Hematopoietic multipotent progenitor cell (in vitro differentiated cells): Measurements from ENCODE around the gene SLC24A1. TPM values are rescaled to one million over a fixed set of nuclear protein-coding genes. Genes with fewer than 3 reads are reported as not detected.

Experiments
- DNase-seq, 3 donors: peaks; one replicate each; pipeline ENCODE4 v3.0.0-alpha.2; 2011 to 2015; ENCODE audit warnings: low read depth in 2 of 3, low spot score in 2 of 3
- total RNA-seq: library from RNA; depleted of rRNA; stranded (reverse); fragments of >200 nt; gene quantifications from one replicate; pipeline ENCODE4 v1.2.3, GENCODE V29; 2012

SLC24A1 gene
- total RNA-seq, 1 donor: 11.6 TPM

DNA sequence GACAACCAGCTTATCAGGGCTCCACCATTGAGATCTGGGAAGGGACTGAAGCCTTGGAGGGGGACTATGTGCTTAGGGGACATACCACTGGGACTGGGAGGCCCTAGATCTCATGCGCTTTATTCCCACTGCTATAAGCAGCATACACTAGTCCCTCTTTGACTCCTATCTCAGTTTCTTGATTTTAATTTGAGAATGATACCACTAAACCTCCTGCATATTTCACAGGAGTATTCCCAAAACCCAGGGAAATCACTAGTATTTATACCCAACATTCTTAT is 29.2 kb downstream of the SLC24A1 start:
- DNase-seq: no peak

DNA sequence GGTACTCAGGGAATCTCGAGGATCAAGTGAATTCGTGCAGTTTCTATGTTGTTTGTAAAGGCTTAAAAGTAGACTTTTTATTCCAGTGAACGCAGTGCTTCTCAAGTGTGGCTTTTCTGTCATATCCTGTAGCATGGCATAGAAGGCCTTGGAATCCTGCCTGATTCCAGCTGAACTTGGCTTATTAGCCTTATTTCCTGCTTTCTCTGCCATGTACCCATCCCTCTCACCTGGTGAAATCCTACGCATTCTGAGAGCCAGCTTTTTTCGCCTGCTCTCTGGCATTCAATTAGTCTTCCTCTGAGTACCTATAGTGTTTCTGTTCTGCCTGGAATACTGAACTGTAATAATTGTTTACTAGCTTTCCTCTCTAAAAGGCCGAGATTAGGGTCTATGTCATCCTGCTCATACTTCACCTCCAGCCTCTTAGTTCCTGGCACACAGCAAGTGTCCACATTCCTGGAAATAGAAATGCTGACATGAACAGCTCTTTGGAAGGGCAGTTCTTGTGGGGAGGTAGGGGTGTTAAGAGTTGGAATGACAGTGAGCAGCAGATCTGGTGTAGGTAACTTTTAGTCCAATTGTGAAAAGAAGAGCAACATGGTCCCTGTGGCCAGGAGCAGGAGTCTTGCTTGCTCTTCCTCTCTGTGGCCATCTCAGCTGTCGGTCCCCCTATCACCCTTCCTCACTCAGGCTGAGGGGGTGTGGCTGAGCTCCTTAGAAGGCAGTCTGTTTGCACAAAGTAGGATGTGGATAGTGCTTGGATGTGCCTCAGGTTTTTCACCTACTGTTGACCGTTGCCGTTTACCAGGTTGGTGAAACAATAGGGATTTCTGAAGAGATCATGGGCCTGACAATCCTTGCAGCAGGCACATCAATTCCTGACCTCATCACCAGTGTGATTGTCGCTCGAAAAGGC is 30.4 kb downstream of the SLC24A1 start:
- DNase-seq: no peak

DNA sequence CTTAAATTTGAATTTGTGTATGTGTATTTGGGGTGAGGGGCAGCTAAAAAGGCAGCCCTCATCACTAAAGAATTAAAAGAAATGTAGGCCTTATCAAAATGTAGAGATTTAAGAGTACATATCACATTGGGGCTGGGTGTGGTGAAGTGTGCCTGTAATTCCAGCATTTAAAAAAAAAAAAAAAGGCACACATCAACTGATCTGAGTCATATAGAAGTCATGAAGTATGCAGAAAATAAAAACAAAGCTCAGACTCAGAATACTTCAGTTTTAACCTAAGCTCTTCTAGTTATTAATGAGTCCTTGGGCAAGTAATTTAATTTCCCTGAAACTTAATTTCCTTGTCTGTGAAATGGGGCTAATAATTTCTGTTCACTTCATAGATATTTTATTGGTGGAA is 31.6 kb downstream of the SLC24A1 start:
- no peak for DNase-seq

DNA sequence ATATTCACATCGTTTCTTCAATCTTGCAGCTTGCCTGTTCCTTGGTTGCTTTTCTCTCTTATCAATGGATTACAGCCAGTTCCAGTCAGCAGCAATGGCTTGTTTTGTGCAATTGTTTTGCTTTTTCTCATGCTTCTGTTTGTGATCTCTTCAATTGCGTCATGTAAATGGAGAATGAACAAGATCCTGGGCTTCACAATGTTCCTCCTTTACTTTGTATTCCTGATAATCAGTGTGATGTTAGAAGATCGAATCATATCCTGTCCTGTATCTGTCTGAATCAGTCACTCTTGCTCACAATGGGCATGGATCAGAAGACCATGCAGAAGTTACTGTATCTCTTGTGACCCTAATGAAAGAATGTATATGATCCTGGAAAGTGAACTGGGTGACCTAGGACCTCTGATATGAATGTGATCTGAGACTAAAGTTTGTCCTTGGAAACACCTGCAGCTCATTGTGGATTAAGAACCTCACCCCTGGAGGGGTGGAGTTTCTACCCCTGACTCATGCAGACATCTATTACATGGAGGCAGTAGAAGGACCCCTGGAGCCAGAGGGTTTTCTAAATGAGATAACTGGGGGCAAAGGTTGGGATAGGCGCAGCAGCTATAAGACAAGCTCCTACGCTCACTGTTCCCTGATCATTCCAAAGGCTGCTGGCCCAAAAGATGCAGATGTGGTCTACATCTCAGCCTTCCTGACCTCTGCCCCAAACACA is 32.2 kb downstream of the SLC24A1 start:
- DNase-seq: no peak

DNA sequence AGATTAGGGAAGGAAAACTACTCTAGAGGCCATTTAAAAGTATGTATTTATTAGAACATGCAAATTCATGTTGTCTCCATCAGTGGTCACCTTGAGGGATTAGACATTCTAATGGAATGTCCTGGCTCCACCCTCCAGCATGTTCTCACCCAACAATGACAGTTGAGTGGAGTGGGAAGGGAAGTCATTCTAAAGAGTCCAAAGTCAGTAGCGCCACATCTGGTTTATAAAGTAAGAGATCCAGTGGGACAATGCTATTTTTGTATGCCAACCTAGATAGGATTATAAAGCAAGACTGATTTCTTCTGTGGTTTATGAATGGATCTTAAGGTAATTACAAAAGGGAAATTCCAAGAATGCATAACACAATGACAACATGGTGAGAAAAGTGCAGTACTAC is 33.3 kb downstream of the SLC24A1 start:
- no peak for DNase-seq

DNA sequence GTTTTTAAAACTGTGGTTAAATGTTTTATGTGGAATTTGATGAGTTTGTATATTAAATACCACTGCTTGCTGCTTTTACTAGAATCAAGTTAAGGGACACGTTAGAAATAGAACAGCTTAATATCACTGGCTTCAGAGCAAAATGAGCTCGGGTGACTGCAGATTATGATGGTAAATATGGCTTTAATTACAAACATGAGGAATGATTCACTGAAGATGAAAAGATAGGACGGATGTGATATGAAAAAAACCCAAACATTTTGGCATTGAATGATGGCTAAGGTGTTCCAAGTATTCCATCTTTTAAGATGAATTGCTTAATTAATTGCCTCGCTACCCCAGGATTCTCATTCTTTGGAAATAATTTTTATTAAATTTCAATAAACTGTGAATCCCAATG is 33.7 kb downstream of the SLC24A1 start:
- no peak for DNase-seq

DNA sequence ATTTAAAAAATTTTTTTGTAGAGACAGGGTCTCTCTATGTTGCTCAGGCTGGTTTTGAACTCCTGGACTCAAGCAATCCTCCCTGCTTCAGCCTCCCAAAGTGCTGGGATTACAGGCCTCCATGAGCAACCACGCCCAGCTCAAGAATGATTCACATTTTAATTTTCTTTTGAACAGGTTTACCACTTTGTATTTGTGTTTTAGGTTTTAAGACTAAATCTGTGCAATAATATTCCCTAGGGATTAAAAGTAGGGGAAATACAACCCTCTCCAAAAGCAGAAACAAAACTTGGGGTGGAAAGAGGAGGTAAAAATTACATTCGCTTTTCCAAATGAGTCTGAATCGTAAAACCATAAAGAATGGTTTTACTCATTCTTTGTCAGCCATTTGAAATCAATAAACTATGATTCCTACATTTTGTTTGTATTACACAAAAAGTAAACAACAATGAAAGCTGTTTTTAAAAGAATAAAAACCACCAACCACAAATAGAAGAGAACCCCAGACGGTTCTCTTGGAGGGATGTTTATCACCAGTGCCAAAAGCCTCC is 37.8 kb downstream of the SLC24A1 start:
- DNase-seq: no peak

DNA sequence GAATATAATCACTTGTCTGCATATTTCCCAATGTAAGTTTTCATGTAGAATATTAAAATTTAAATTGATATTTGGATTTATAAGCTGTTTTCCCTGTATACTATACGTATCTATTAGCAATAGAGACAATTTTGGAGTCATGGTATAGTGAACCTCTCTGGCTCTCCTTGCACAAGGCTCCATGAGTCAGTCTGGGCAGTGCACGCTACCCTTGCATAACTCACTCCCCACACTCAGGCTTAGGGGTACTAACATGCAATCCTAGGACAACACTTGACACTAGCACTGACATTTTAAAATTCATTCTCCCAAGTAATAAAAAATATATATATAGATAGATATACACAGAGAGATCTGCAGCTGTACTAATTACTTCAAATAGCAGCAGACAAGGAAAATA is 39.2 kb downstream of the SLC24A1 start:
- DNase-seq: no peak

DNA sequence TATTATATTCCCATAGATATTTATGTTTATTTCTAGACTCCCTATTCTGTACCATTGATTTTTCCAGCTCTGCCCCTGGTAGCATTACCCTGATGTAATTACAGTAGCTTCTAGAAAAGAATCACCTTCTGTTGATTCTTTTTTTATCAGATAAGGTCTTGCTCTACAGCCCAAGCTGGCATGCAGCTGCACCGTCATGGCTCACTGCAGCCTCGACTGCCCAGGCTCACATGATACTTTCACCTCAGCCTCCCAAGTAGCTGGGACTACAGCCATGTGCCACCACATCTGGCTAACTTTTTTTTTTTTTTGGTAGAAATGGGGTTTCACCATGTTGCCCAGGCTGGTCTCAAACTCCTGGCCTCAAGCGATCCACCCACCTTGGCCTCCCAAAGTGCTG is 41.8 kb downstream of the SLC24A1 start:
- no peak for DNase-seq

DNA sequence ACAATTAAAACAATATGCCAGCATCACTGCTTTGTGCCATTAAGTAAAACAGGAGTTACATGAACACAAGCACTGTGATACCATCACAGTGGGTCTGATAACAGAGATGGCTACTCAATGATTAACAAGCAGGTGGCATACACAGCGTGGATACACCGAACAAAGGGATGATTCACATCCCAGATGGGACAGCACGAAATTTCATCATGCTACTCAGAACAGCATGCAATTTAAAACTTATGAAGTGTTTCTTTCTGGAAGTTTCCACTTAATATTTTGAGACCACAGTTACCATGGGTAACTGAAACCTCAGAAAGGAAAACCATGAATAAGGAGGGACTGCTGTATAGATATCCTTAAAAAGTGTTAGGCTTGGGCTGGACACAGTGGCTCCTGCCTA is 44.5 kb downstream of the SLC24A1 start:
- no peak for DNase-seq

DNA sequence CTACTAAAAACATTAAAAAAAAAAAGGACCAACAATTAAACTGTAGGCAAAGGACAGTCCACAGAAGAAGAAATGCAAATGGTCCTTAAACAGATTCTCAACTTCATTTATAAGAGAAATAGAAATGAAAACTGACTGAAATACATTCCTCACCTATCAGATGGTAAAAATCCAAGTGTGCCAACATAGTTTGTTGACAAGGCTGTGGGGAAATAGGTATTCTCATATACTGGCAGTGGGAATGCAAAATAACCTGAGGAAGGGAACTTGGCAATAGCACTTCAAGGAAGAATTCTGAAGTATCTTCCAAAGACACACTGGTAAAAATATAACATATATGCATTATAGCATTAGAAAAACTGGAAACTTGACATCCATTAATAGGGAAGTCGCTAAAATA is 53.8 kb downstream of the SLC24A1 start:
- DNase-seq: no peak

DNA sequence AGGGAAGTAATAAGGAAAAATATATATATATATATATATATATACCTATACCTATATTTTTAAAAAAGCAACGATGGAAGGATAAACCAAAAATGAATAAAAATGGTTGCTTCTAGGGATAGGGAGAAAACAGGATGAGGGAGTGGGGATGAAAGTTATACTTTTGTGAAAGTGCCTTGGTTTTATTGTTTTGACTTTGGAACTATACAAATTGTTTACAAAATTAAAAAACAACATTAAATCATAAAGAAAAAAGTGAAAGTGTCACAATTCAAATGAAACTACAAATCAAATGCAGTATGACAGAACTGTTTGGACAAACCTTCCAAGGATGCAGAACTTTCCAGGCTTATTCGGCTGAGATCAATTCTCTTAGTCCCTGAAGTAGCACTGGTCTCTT is 54.4 kb downstream of the SLC24A1 start:
- no peak for DNase-seq

DNA sequence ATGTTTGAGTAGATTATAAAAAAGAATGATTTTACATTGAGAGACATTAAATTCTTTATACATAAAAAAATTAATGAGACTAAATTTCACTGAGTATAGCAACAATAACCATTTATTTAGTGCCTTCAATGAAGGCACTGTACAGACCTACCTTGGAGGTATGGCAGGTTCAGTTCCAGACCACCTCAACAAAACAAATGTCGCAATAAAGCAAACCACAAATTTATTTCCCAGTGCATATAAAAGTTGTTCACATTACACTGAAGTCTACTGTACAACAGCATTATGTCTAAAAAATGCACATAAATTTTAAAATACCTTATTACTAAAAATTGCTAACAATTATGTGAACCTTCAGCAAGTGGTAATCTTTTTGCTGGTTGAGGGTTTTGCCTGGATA is 58.8 kb downstream of the SLC24A1 start:
- no peak for DNase-seq

DNA sequence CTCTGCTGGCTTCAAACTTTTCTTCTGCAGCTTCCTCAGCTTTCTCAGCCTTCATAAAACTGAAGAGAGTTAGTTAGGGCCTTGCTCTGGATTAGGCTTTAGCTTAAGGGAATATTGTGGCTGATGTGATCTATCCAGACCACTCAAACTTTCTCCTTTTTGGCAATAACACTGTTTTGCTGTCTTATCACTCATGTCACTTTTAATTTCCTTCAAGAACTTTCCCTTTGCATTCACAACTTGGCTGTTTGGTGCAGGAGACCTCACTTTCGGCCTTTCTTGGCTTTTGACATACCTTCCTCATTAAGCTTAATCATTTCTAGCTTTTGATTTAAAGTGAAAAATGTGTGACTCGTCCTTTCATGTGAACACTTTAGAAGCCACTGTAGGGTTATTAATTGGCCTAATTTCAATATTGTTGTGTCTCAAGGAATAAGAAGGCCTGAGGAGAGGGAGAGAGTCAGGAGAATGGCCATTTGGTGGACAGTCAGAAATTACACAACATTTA is 60.7 kb downstream of the SLC24A1 start:
- DNase-seq: no peak

DNA sequence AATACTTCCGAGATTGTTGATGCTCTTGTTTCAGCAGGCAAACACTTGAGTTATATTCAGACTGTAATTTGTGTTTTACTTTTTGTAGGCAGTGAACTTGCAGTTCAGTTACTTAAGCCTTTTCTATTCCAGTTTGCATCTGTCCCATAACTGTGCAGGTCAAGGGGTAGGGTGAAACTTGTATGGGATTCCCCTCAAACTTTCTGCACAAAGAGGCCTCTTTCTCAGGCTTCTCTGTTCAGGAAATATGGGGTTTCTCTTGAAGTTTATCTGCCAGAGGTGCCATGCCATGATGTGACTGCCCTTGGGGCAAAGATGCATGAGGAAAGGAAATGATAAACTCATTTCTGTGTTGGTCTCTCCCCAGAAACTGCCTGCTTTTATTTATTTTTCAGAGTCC is 66.7 kb downstream of the SLC24A1 start:
- DNase-seq: no peak

DNA sequence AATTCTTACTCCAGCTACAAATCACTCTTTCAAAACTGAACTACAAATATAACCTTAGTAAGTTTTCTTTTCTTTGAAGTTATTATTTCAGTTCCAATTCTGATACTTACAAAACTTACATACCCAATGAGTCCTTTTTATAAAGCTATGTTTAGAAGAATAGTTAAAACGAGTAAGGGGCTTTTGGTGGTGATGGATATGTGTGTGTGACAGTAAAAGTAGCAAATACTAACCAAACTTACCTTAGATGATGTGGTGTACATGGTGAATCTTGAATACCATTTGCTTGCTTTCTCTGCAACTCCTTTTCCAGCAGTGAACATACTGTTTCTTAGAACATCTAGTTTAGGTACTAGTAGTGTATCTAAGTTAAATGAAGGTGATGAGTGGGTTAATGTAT is 68.4 kb downstream of the SLC24A1 start:
- DNase-seq: no peak

DNA sequence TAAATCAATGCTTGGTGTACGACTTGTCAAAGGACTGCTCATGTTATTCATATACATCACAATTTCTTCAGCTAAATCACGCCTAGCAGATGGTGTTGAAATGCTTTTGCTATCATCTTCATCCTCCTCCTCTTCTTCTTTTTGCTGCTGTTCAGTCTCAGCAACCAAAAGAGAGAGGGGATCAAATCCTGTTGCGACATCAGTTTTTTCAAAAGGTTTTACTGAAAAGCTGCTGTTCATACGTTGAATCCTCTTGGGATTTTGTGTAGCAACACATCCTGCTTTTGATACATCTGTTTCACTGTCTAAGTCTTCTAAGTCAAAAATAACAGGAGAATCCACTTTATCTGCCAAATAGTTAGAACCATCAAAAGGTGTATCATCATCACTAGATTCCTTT is 69.0 kb downstream of the SLC24A1 start:
- no peak for DNase-seq

DNA sequence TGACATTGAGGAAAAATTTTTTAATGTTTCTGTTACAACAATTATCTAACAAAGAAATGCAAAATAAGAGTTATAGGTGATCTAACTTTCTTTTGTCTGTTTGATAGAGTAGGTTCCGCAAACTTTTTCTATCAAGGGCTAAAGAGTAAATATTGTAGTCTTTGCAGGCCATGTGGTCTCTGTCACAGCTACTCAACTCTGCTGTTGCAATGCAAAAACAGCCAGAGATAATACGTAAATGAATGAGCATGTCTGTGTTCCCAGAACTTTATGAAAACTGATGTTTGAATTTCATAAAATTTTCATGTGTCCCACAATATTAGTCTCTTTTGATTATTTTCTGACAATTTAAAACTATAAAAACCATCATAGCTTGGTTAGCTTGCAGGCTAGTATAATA is 73.3 kb downstream of the SLC24A1 start:
- no peak for DNase-seq
